HG02981 (cell line): ENCODE results near the gene TMEM182.

Experiments
- ATAC-seq: cut with Tn5 transposase; IDR thresholded peaks from one replicate; pipeline ENCODE4 v1.9.1; 2021; ENCODE audit warnings: mild to moderate bottlenecking, moderate library complexity; ENCODE audit not compliant: unreplicated experiment

The TMEM182 gene

DNA sequence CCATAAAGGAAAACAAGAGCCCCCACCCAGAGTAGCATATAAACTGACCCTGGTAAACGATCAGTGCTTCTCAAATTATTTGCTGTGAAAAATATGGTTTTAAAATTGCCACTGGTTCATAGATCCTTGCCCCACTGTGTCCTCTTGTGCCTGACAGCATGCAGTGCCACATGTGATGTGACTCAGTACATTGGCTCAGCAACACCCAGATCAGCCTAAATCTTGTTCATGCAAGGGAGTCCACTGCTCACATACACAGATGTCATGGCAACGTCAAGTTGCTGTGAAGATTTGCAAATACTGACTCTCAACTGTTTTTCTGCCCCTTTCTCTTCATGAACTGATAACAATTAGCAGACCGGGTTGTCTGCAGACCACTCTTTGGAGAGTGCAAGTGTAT, 91.0 kb downstream of the TMEM182 start:
- no peak for ATAC-seq
